Chondrocyte (in vitro differentiated cells): ENCODE results near the gene ADAM12. TPM values are rescaled to one million over a fixed set of nuclear protein-coding genes. Genes with fewer than 3 reads are reported as not detected.

Experiments used
- DNase-seq: peaks from one replicate; pipeline ENCODE4 v3.0.0; 2021; ENCODE audit warnings: mixed read lengths, low spot score
- H3K27ac Mint-ChIP-seq: one replicate; pipeline ENCODE4 v1.8.0; 2021; ENCODE audit warnings: mild to moderate bottlenecking, moderate library complexity, mixed read lengths; ENCODE audit not compliant: unreplicated experiment
- H3K27me3 Mint-ChIP-seq: 2 replicates; pipeline ENCODE4 v1.8.0; 2021; ENCODE audit warnings: low read depth, mixed read lengths
- H3K36me3 Mint-ChIP-seq: 2 replicates; pipeline ENCODE4 v1.8.0; 2021; ENCODE audit warnings: low read depth, mixed read lengths
- H3K4me1 Mint-ChIP-seq: 2 replicates; pipeline ENCODE4 v1.8.0; 2021; ENCODE audit warnings: low read depth, mild to moderate bottlenecking, mixed read lengths
- H3K4me3 Mint-ChIP-seq: one replicate; pipeline ENCODE4 v1.8.0; 2021; ENCODE audit warnings: mild to moderate bottlenecking, moderate library complexity, mixed read lengths; ENCODE audit not compliant: unreplicated experiment
- H3K9me3 Mint-ChIP-seq: 2 replicates; pipeline ENCODE4 v1.8.0; 2021; ENCODE audit warnings: low read depth, mixed read lengths
- CTCF ChIP-seq: fragments of 200-600 bp; sonication (generic); IDR thresholded peaks from 2 replicates; pipeline ENCODE4 v1.5.0; 2021; ENCODE audit warnings: antibody characterized with exemption, mild to moderate bottlenecking, moderate library complexity
- total RNA-seq: library from RNA; stranded (reverse); gene quantifications from 3 replicates; pipeline ENCODE4 v1.2.1, GENCODE V29; 2021

ADAM12 gene
- total RNA-seq, 1 donor from 2014 or later = 175 TPM

GRCh38 chr10:126126866-126127265 lies 261.4 kb downstream of the ADAM12 start:
- H3K27me3 Mint-ChIP-seq = no peaks in the 10 kb centered on the region
- H3K36me3 Mint-ChIP-seq = peaks cover 21% of the 10 kb centered on the region
- H3K4me3 Mint-ChIP-seq = no peak overlapping the region
- TF ChIP-seq CTCF = no peak
- H3K4me1 Mint-ChIP-seq = peaks cover 10% of the 10 kb centered on the region
- DNase-seq = no peak
- no peak overlapping the region for H3K27ac Mint-ChIP-seq
- no peaks in the 10 kb centered on the region for H3K9me3 Mint-ChIP-seq

GRCh38 chr10:126126023-126126422 lies 262.3 kb downstream of the ADAM12 start:
- H3K9me3 Mint-ChIP-seq = no peaks in the 10 kb centered on the region
- TF ChIP-seq CTCF = no peak
- no peaks in the 10 kb centered on the region for H3K27me3 Mint-ChIP-seq
- DNase-seq = no peak
- no peak overlapping the region for H3K27ac Mint-ChIP-seq
- H3K4me3 Mint-ChIP-seq = no peak overlapping the region
- peaks cover 21% of the 10 kb centered on the region for H3K36me3 Mint-ChIP-seq
- H3K4me1 Mint-ChIP-seq = peaks cover 10% of the 10 kb centered on the region

GRCh38 chr10:126124668-126125349 lies 263.5 kb downstream of the ADAM12 start:
- DNase-seq = no peak
- Mint-ChIP-seq H3K9me3 (no peaks in the 10 kb centered on the region), H3K4me3 (no peak overlapping the region), H3K36me3 (peaks cover 20% of the 10 kb centered on the region), H3K27ac (peak overlapping the region; percentile 88), H3K27me3 (no peaks in the 10 kb centered on the region), H3K4me1 (peaks cover 10% of the 10 kb centered on the region)
- no peak for TF ChIP-seq CTCF

- no peak overlapping the region for H3K4me3 Mint-ChIP-seq
- peak overlapping the region; percentile 41 for H3K27ac Mint-ChIP-seq
- TF ChIP-seq CTCF = no peak
- peaks cover 20% of the 10 kb centered on the region for H3K36me3 Mint-ChIP-seq
- DNase-seq = no peak
- peaks cover 10% of the 10 kb centered on the region for H3K4me1 Mint-ChIP-seq
- H3K27me3 Mint-ChIP-seq = no peaks in the 10 kb centered on the region
- H3K9me3 Mint-ChIP-seq = no peaks in the 10 kb centered on the region
These were observed 264.2 kb downstream of the ADAM12 start for GRCh38 chr10:126124046-126124445.

- H3K27ac Mint-ChIP-seq = no peak overlapping the region
These were observed 264.8 kb downstream of the ADAM12 start for GRCh38 chr10:126123466-126123865.

More at GRCh38 chr10:126123466-126123865, 264.8 kb downstream of the ADAM12 start:
- no peaks in the 10 kb centered on the region for H3K9me3 Mint-ChIP-seq
- H3K36me3 Mint-ChIP-seq = peaks cover 14% of the 10 kb centered on the region
- no peak overlapping the region for H3K4me3 Mint-ChIP-seq
- no peak for DNase-seq
- no peaks in the 10 kb centered on the region for H3K27me3 Mint-ChIP-seq
- peaks cover 13% of the 10 kb centered on the region for H3K4me1 Mint-ChIP-seq
- TF ChIP-seq CTCF = no peak
